ENCODE measurements around the gene C3orf18. TPM values are rescaled to one million over a fixed set of nuclear protein-coding genes. Genes with fewer than 3 reads are reported as not detected.

C3orf18 gene
- total RNA-seq, 4 donors from 2014 or later, result 1.3 to 3.7 (median 2.2) TPM

- no peak for DNase-seq (ENCODE audit: low spot score in 2 of 2)
- no peak overlapping the region for H3K4me3 ChIP-seq
- peaks cover 30% of the 10 kb centered on the region for H3K4me1 ChIP-seq
- no peaks in the 10 kb centered on the region for H3K9me3 ChIP-seq
- peaks cover 45% of the 10 kb centered on the region for H3K36me3 ChIP-seq
- H3K27me3 ChIP-seq, result no peaks in the 10 kb centered on the region
- WGBS, result 95% methylated on average over 2 of the region's 2 CpGs
- H3K27ac ChIP-seq, result no peak overlapping the region
- TF ChIP-seq CTCF (IDR thresholded peaks at IDR 0.05) (no peak), EP300 (IDR thresholded peaks at IDR 0.05) (no peak), POLR2AphosphoS5 (IDR thresholded peaks at IDR 0.05) (no peak), POLR2A (IDR thresholded peaks at IDR 0.05) (no peak)
Measured at GRCh38 chr3:50577348-50577747, 9.8 kb upstream of the C3orf18 start.

GRCh38 chr3:50575372-50575771 lies 7.8 kb upstream of the C3orf18 start:
- no peaks in the 10 kb centered on the region for H3K9me3 ChIP-seq
- DNase-seq (ENCODE audit: low spot score in 2 of 2), result no peak
- no peaks in the 10 kb centered on the region for H3K27me3 ChIP-seq
- TF ChIP-seq POLR2A (IDR thresholded peaks at IDR 0.05), result no peak
- no peak for TF ChIP-seq EP300 (IDR thresholded peaks at IDR 0.05)
- no peak for TF ChIP-seq POLR2AphosphoS5 (IDR thresholded peaks at IDR 0.05)
- TF ChIP-seq CTCF (IDR thresholded peaks at IDR 0.05), result no peak
- peaks cover 34% of the 10 kb centered on the region for H3K4me1 ChIP-seq
- 75% methylated on average over 6 of the region's 6 CpGs for WGBS
- H3K27ac ChIP-seq, result no peak overlapping the region
- no peak overlapping the region for H3K4me3 ChIP-seq
- peaks cover 37% of the 10 kb centered on the region for H3K36me3 ChIP-seq

- H3K4me1 ChIP-seq, result peaks cover 42% of the 10 kb centered on the region
- no peaks in the 10 kb centered on the region for H3K27me3 ChIP-seq
- no peak for TF ChIP-seq CTCF (IDR thresholded peaks at IDR 0.05)
- TF ChIP-seq POLR2AphosphoS5 (IDR thresholded peaks at IDR 0.05), result no peak
- TF ChIP-seq POLR2A (IDR thresholded peaks at IDR 0.05), result no peak
- TF ChIP-seq EP300 (IDR thresholded peaks at IDR 0.05), result no peak
- no peak overlapping the region for H3K4me3 ChIP-seq
- H3K36me3 ChIP-seq, result peaks cover 30% of the 10 kb centered on the region
- no peaks in the 10 kb centered on the region for H3K9me3 ChIP-seq
- no CpG with 5 or more reads among the region's 1 CpG for WGBS
- H3K27ac ChIP-seq, result no peak overlapping the region
- no peak for DNase-seq (ENCODE audit: low spot score in 2 of 2)
Measured at GRCh38 chr3:50574444-50574831, 6.9 kb upstream of the C3orf18 start.

GRCh38 chr3:50573566-50574443 lies 6.3 kb upstream of the C3orf18 start:
- Histone ChIP-seq H3K9me3 (no peaks in the 10 kb centered on the region), H3K27me3 (no peaks in the 10 kb centered on the region), H3K4me1 (peaks cover 43% of the 10 kb centered on the region), H3K27ac (no peak overlapping the region), H3K36me3 (peaks cover 23% of the 10 kb centered on the region), H3K4me3 (no peak overlapping the region)
- no peak for DNase-seq (ENCODE audit: low spot score in 2 of 2)
- WGBS, result 78% methylated on average over 6 of the region's 8 CpGs
- no peak for TF ChIP-seq POLR2A (IDR thresholded peaks at IDR 0.05)
- no peak for TF ChIP-seq EP300 (IDR thresholded peaks at IDR 0.05)
- no peak for TF ChIP-seq POLR2AphosphoS5 (IDR thresholded peaks at IDR 0.05)
- TF ChIP-seq CTCF (IDR thresholded peaks at IDR 0.05), result no peak

- peaks cover 52% of the 10 kb centered on the region for H3K4me1 ChIP-seq
- H3K9me3 ChIP-seq, result no peaks in the 10 kb centered on the region
- TF ChIP-seq POLR2A (IDR thresholded peaks at IDR 0.05) (no peak), CTCF (IDR thresholded peaks at IDR 0.05) (no peak), EP300 (IDR thresholded peaks at IDR 0.05) (no peak), POLR2AphosphoS5 (IDR thresholded peaks at IDR 0.05) (no peak)
- H3K27ac ChIP-seq, result no peak overlapping the region
- H3K27me3 ChIP-seq, result no peaks in the 10 kb centered on the region
- no peak for DNase-seq (ENCODE audit: low spot score in 2 of 2)
- no peak overlapping the region for H3K4me3 ChIP-seq
- peaks cover 14% of the 10 kb centered on the region for H3K36me3 ChIP-seq
- WGBS, result 94% methylated on average over 3 of the region's 4 CpGs
Measured at GRCh38 chr3:50572801-50573371, 5.3 kb upstream of the C3orf18 start.
